HG02763 (cell line): Measurements from ENCODE around the gene ORM1.

ENCODE experiments used
- ATAC-seq: cut with Tn5 transposase; IDR thresholded peaks from one replicate; pipeline ENCODE4 v1.9.1; 2021; ENCODE audit warnings: mild to moderate bottlenecking, moderate library complexity; ENCODE audit not compliant: unreplicated experiment

The ORM1 gene

GRCh38 chr9:114287001-114287762, 35.7 kb upstream of the ORM1 start:
- ATAC-seq, result no peak

- ATAC-seq, result no peak
Measured at GRCh38 chr9:114287763-114288192, 35.1 kb upstream of the ORM1 start.

DNA sequence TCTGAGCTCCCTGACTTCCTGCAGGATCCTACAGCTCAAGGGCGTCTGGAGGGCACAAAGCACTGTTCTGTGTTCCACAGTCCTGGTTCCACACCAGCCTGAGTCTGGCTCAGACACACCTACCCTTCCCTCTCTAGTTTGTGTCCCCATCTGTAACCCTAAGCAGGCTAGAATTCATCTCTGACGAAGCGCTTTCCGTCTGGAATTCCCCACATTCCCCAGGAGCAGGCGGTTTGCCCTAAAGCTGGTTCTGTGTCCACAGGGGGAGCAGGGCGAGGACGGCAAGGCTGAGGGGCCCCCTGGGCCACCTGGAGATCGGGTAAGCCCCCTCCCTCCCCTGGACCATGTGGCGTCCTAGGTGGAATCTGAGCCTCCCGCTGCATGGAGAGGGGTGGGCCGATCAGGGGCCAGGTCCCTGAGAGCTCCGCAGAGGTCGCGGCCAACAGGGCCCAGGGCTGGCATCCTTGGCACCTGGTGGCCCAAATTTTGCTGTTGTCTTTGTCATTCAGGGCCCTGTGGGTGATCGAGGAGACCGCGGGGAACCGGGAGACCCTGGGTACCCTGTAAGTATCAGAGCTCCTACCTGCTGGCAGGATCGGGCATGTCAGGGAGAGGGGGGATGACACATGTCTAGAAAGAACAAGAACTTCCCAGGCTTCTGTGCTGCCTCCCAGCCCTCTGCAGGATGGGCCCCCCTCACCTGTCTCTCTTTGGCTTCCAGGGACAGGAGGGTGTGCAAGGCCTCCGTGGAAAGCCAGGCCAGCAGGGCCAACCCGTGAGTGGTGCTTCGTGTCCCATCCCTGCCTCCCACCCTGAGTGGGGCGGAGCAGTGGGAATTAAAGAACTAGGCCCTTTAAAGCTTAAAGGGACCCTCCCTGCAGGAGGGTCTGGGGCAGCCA, 34.5 kb upstream of the ORM1 start:
- ATAC-seq, result no peak

DNA sequence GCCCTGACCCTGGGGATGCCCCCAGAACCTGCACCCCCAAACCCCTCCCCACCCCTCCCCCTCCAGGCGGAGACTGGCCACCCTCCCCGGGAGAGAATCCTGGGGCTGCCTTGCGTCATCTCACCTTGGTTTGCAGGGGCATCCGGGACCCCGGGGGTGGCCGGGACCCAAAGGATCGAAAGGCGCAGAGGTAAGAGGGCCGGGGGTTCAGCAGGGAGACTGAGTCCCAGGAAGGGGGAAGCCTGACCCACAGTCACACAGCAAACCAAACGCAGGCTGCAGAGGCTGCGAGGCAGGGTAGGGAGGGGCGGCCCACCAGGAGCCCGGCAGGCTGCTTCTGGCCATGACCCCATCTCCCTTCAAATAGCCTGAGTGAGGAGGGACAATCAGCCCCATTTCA, 33.8 kb upstream of the ORM1 start:
- ATAC-seq, result no peak

- ATAC-seq, result no peak
Measured at GRCh38 chr9:114289571-114290481, 33.1 kb upstream of the ORM1 start.

GRCh38 chr9:114290561-114290986, 32.3 kb upstream of the ORM1 start:
- ATAC-seq, result no peak

DNA sequence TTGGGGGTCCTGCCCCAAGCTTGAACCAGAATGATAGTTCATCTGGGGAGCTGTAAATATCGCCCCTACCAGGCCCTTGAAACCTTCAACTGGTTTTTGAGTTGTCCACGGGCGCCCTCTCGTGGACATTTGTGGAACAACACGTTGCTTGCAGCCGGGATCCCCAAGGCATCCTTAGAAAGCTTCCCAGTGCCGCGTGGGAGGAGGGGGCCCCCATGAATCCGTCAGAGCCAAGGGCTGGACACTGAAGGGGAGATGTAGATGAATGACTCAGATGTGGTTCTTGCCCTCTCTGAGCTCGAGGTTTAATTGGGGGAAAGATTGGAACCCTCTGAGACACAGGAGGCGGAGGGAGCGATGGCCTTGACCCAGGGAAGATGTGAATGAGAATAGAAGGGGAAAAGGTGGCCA, 31.8 kb upstream of the ORM1 start:
- no peak for ATAC-seq

GRCh38 chr9:114291886-114292590, 30.9 kb upstream of the ORM1 start:
- no peak for ATAC-seq

GRCh38 chr9:114294664-114295063, 28.2 kb upstream of the ORM1 start:
- ATAC-seq, result no peak

- ATAC-seq, result no peak
Measured at GRCh38 chr9:114296338-114296737, 26.6 kb upstream of the ORM1 start.

DNA sequence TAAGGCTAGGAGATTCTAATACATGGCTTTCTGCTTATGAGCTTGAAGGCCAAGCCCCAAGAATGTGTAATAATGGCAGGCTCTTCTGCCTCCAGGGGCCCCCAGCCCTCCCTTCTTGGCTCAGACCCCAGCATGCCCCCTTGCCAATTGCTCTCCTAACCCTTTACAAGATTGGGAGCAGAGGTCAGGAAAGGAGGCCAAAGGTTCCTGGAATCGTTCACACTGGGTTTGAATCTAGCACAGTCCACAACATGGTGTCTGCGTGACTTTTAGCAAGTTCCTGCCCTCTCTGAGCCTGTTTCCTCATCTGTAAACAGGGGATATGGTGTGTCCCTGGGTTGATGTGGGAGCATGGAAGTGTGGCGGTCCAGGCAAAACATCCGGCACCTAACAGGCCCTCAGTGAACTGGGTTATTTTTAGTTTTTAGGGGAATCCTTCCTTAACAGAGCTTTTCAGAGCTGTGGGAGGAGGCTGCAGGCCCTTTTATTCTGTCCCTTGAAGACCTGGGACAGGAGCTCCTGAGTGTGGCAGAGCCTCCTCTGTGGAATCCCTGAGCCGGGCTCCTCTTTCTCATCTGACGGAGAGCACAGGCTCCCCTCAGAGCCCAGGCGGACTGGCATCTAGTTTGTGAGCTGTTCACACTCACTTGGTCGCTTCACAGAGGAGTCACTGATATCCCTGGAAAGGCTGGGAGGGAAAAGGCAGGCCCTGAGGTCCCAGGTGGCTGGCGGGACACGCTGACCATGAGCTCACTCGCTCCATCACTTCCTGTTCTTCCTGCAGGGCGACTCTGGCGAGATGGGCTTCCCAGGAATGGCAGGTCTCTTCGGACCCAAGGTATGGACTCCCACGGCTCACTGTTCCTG, 23.4 kb upstream of the ORM1 start:
- ATAC-seq, result no peak

GRCh38 chr9:114300153-114300845, 22.6 kb upstream of the ORM1 start:
- no peak for ATAC-seq

GRCh38 chr9:114300846-114301797, 21.8 kb upstream of the ORM1 start:
- ATAC-seq, result no peak

GRCh38 chr9:114301798-114302565, 20.9 kb upstream of the ORM1 start:
- ATAC-seq, result no peak

DNA sequence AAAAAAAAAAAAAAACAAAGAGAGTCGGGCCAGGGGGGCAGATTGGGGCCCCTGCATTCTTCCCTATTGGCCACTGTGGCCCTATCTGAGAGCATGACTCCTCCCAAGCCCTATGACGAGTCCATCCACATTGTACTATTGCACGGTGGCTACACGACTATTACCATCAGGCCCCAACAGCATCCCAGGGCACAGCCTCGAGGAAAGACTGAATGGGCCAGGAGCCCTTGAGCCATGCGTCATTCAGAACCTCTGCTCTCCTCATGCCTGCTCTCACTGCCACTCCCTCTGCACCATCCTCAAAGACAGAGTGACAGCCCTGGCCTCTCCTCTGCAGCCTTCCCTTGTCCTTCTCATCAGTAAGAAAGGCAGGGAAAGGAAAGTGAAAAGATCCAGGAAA, 20.2 kb upstream of the ORM1 start:
- ATAC-seq, result no peak

DNA sequence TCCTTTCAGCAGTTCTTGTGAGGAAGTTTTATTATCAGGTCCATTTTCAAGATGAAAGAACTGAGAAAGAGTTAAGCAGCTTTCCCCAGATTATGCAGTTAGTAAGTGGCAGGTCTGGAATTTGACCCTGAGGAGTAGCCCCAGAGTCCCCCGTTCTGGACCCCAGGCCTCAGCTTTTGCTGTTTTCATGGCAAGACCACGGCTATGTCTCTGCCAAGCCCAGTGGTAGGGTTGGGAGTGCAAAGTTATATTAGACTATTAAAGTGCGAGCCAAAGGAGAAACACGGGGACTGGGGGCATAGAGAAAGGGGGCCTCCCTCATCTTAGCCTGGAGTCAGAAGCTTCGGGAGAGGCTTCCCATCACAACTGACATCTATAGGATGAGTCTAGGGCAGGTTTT, 19.3 kb upstream of the ORM1 start:
- ATAC-seq, result no peak

- ATAC-seq, result no peak
Measured at GRCh38 chr9:114303977-114304376, 18.9 kb upstream of the ORM1 start.
